ENCODE results near the gene SLAMF1.
"Not testable (repeated sequence)": the region's sequence is repeated elsewhere in the genome, so short reads cannot be mapped to it uniquely, and the experiment has no call there.

SLAMF1 gene

GRCh38 chr1:160646711-160647328, at the start of gene SLAMF1:
TSS of gene SLAMF1 (minus strand) at chr1:160647044. CDS start at chr1:160646945, 99 bp downstream.
- peak within 1 kb of the TSS; percentile 97 for H3K4me3 Mint-ChIP-seq
- H3K36me3 Mint-ChIP-seq: peaks cover 34% of the 10 kb centered on the region
- H3K27me3 Mint-ChIP-seq: no peaks in the 10 kb centered on the region
- peaks cover 80% of the 10 kb centered on the region for H3K4me1 Mint-ChIP-seq (ENCODE audit: low read depth)
- H3K27ac Mint-ChIP-seq: peak within 1 kb of the TSS; percentile 93
- H3K9me3 Mint-ChIP-seq (ENCODE audit: low read depth): no peaks in the 10 kb centered on the region

GRCh38 chr1:160692390-160692789, 45.5 kb upstream of the SLAMF1 start:
- H3K4me1 Mint-ChIP-seq (ENCODE audit: low read depth): peaks cover 84% of the 10 kb centered on the region
- peak overlapping the region; percentile 87 for H3K27ac Mint-ChIP-seq
- not testable (repeated sequence) for H3K9me3 Mint-ChIP-seq (ENCODE audit: low read depth); H3K27me3 Mint-ChIP-seq
- peak overlapping the region; percentile 52 for H3K4me3 Mint-ChIP-seq
- H3K36me3 Mint-ChIP-seq: peaks cover 18% of the 10 kb centered on the region

GRCh38 chr1:160685266-160685665, 38.4 kb upstream of the SLAMF1 start:
- Mint-ChIP-seq H3K27ac (peak overlapping the region; percentile 94), H3K36me3 (peaks cover 44% of the 10 kb centered on the region), H3K9me3 (ENCODE audit: low read depth) (no peaks in the 10 kb centered on the region), H3K27me3 (no peaks in the 10 kb centered on the region), H3K4me1 (ENCODE audit: low read depth) (peaks cover 87% of the 10 kb centered on the region), H3K4me3 (peak overlapping the region; percentile 77)

GRCh38 chr1:160682983-160683865, 36.4 kb upstream of the SLAMF1 start:
- H3K27me3 Mint-ChIP-seq: no peaks in the 10 kb centered on the region
- peaks cover 68% of the 10 kb centered on the region for H3K4me1 Mint-ChIP-seq (ENCODE audit: low read depth)
- H3K9me3 Mint-ChIP-seq (ENCODE audit: low read depth): no peaks in the 10 kb centered on the region
- H3K4me3 Mint-ChIP-seq: peak overlapping the region; percentile 77
- peaks cover 37% of the 10 kb centered on the region for H3K36me3 Mint-ChIP-seq
- H3K27ac Mint-ChIP-seq: peak overlapping the region; percentile 94

GRCh38 chr1:160681891-160682140, 35.0 kb upstream of the SLAMF1 start:
- no peaks in the 10 kb centered on the region for H3K27me3 Mint-ChIP-seq
- peaks cover 26% of the 10 kb centered on the region for H3K36me3 Mint-ChIP-seq
- H3K4me3 Mint-ChIP-seq: peak overlapping the region; percentile 62
- H3K9me3 Mint-ChIP-seq (ENCODE audit: low read depth): no peaks in the 10 kb centered on the region
- H3K27ac Mint-ChIP-seq: peak overlapping the region; percentile 94
- peaks cover 60% of the 10 kb centered on the region for H3K4me1 Mint-ChIP-seq (ENCODE audit: low read depth)

GRCh38 chr1:160681066-160681890, 34.4 kb upstream of the SLAMF1 start:
- Mint-ChIP-seq H3K36me3 (peaks cover 22% of the 10 kb centered on the region), H3K9me3 (ENCODE audit: low read depth) (no peaks in the 10 kb centered on the region), H3K4me3 (no peak overlapping the region), H3K27ac (peak overlapping the region; percentile 94), H3K4me1 (ENCODE audit: low read depth) (peaks cover 57% of the 10 kb centered on the region), H3K27me3 (no peaks in the 10 kb centered on the region)

GRCh38 chr1:160680399-160680798, 33.6 kb upstream of the SLAMF1 start:
- Mint-ChIP-seq H3K4me1 (ENCODE audit: low read depth) (peaks cover 53% of the 10 kb centered on the region), H3K9me3 (ENCODE audit: low read depth) (no peaks in the 10 kb centered on the region), H3K27me3 (no peaks in the 10 kb centered on the region), H3K36me3 (peaks cover 17% of the 10 kb centered on the region), H3K4me3 (no peak overlapping the region), H3K27ac (peak overlapping the region; percentile 94)

GRCh38 chr1:160679893-160680292, 33.0 kb upstream of the SLAMF1 start:
- Mint-ChIP-seq H3K4me1 (ENCODE audit: low read depth) (peaks cover 48% of the 10 kb centered on the region), H3K9me3 (ENCODE audit: low read depth) (no peaks in the 10 kb centered on the region), H3K27ac (peak overlapping the region; percentile 93)

GRCh38 chr1:160676869-160677597, 30.2 kb upstream of the SLAMF1 start:
- Mint-ChIP-seq H3K9me3 (ENCODE audit: low read depth) (no peaks in the 10 kb centered on the region), H3K36me3 (peaks cover 2% of the 10 kb centered on the region), H3K27ac (peak overlapping the region; percentile 84), H3K4me3 (no peak overlapping the region), H3K4me1 (ENCODE audit: low read depth) (peaks cover 20% of the 10 kb centered on the region), H3K27me3 (no peaks in the 10 kb centered on the region)

More at GRCh38 chr1:160679893-160680292, 33.0 kb upstream of the SLAMF1 start:
- peaks cover 12% of the 10 kb centered on the region for H3K36me3 Mint-ChIP-seq
- H3K27me3 Mint-ChIP-seq: no peaks in the 10 kb centered on the region
- no peak overlapping the region for H3K4me3 Mint-ChIP-seq

GRCh38 chr1:160675641-160676410, 29.0 kb upstream of the SLAMF1 start:
- H3K27ac Mint-ChIP-seq: peak overlapping the region; percentile 68
- peaks cover 14% of the 10 kb centered on the region for H3K4me1 Mint-ChIP-seq (ENCODE audit: low read depth)
- H3K9me3 Mint-ChIP-seq (ENCODE audit: low read depth): no peaks in the 10 kb centered on the region
- H3K36me3 Mint-ChIP-seq: peaks cover 2% of the 10 kb centered on the region
- no peaks in the 10 kb centered on the region for H3K27me3 Mint-ChIP-seq
- H3K4me3 Mint-ChIP-seq: no peak overlapping the region

- Mint-ChIP-seq H3K9me3 (ENCODE audit: low read depth) (no peaks in the 10 kb centered on the region), H3K4me3 (no peak overlapping the region), H3K27ac (no peak overlapping the region), H3K27me3 (no peaks in the 10 kb centered on the region), H3K36me3 (peaks cover 6% of the 10 kb centered on the region), H3K4me1 (ENCODE audit: low read depth) (peaks cover 21% of the 10 kb centered on the region)
Measured at GRCh38 chr1:160674415-160674814, 27.6 kb upstream of the SLAMF1 start.

- no peaks in the 10 kb centered on the region for H3K9me3 Mint-ChIP-seq (ENCODE audit: low read depth)
- peaks cover 23% of the 10 kb centered on the region for H3K4me1 Mint-ChIP-seq (ENCODE audit: low read depth)
- peaks cover 6% of the 10 kb centered on the region for H3K36me3 Mint-ChIP-seq
- H3K27me3 Mint-ChIP-seq: no peaks in the 10 kb centered on the region
- no peak overlapping the region for H3K27ac Mint-ChIP-seq
- H3K4me3 Mint-ChIP-seq: no peak overlapping the region
Measured at GRCh38 chr1:160672789-160673695, 26.2 kb upstream of the SLAMF1 start.
